GM18907 (cell line): ENCODE results near the gene EYA2.

Experiments used
- ATAC-seq: cut with Tn5 transposase; IDR thresholded peaks from one replicate; pipeline ENCODE4 v1.9.1; 2021; ENCODE audit warnings: mild to moderate bottlenecking, moderate library complexity; ENCODE audit not compliant: unreplicated experiment

The EYA2 gene

DNA sequence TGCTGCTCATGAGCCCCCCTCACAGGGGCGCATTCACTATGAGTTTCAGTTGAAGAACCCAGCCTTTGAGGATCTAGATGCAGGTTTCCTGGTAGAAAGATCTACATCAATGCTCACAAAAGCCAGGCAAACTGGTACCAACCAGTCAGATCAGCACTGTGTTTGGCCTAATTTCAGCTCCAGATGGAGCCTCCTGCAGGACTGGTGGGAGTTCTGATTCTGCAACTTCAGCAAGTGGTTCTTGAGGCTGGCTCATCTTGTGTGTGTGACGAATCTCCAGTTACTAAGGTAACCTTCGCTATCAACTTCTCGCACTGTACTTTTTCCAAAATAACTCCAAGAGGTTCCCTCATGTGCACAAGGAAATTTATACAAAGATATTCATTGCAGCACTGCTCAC is 343.1 kb downstream of the EYA2 start:
- no peak for ATAC-seq
